Measurements from ENCODE around the gene MED23. TPM values are rescaled to one million over a fixed set of nuclear protein-coding genes. Genes with fewer than 3 reads are reported as not detected.

Gene MED23
- total RNA-seq, 1 experiment from 2014 or later, result 19.1 TPM

GRCh38 chr6:131574133-131574532 is 53.9 kb downstream of the MED23 start:
- H3K36me3 Mint-ChIP-seq (ENCODE audit: insufficient read depth, unreplicated experiment), result peaks cover 6% of the 10 kb centered on the region
- BruUV-seq (replicated peaks), result no TSS peak
- H3K9me3 ChIP-seq, result no peaks in the 10 kb centered on the region
- ChIA-PET CTCF (no interaction called here), POLR2A (no interaction called here)
- no peaks in the 10 kb centered on the region for H3K4me1 Mint-ChIP-seq (ENCODE audit: low read depth, unreplicated experiment)
- H3K27ac Mint-ChIP-seq (ENCODE audit: unreplicated experiment), result no peak overlapping the region
- no peak overlapping the region for H3K4me3 ChIP-seq (ENCODE audit: low read depth, low read length)
- H3K27me3 Mint-ChIP-seq (ENCODE audit: insufficient read depth, unreplicated experiment), result no peaks in the 10 kb centered on the region
- no peak overlapping the region for H3K4me3 Mint-ChIP-seq (ENCODE audit: unreplicated experiment)
- no peaks in the 10 kb centered on the region for H3K27me3 ChIP-seq (replicated peaks; ENCODE audit: control insufficient read depth, insufficient read depth, low read length)
- no peaks in the 10 kb centered on the region for H3K9me3 Mint-ChIP-seq (ENCODE audit: unreplicated experiment)
- H3K4me1 ChIP-seq, result no peaks in the 10 kb centered on the region
- H3K36me3 ChIP-seq (ENCODE audit: control insufficient read depth, insufficient read depth, low read length), result no peaks in the 10 kb centered on the region
- intact Hi-C loops (cut with micrococcal nuclease; ENCODE audit: unreplicated experiment), result no loop called here
- TF ChIP-seq CTCF (IDR thresholded peaks at IDR 0.05; ENCODE audit: insufficient read depth in 1 of 2, low read depth in 1 of 2, low read length in 1 of 2, severe bottlenecking in 1 of 2, unreplicated experiment in 1 of 2), result no peak
- no peak for DNase-seq

GRCh38 chr6:131572686-131573415 is 55.2 kb downstream of the MED23 start, which contains the start of gene ARG1:
TSS of gene ARG1 (plus strand) at chr6:131573226. CDS start at chr6:131573283, 57 bp downstream.
- no TSS peak for BruUV-seq (replicated peaks)
- H3K4me1 ChIP-seq, result no peaks in the 10 kb centered on the region
- H3K27me3 Mint-ChIP-seq (ENCODE audit: insufficient read depth, unreplicated experiment), result no peaks in the 10 kb centered on the region
- H3K9me3 ChIP-seq, result no peaks in the 10 kb centered on the region
- H3K27ac Mint-ChIP-seq (ENCODE audit: unreplicated experiment), result no peak within 1 kb of the TSS
- no peak within 1 kb of the TSS for H3K4me3 ChIP-seq (ENCODE audit: low read depth, low read length)
- intact Hi-C loops (cut with micrococcal nuclease; ENCODE audit: unreplicated experiment), result no loop called here
- DNase-seq, result no peak
- no peaks in the 10 kb centered on the region for H3K4me1 Mint-ChIP-seq (ENCODE audit: low read depth, unreplicated experiment)
- no peaks in the 10 kb centered on the region for H3K36me3 ChIP-seq (ENCODE audit: control insufficient read depth, insufficient read depth, low read length)
- H3K9me3 Mint-ChIP-seq (ENCODE audit: unreplicated experiment), result no peaks in the 10 kb centered on the region
- CTCF ChIA-PET, result no interaction called here
- no peaks in the 10 kb centered on the region for H3K27me3 ChIP-seq (replicated peaks; ENCODE audit: control insufficient read depth, insufficient read depth, low read length)
- H3K36me3 Mint-ChIP-seq (ENCODE audit: insufficient read depth, unreplicated experiment), result peaks cover 6% of the 10 kb centered on the region
- H3K4me3 Mint-ChIP-seq (ENCODE audit: unreplicated experiment), result no peak within 1 kb of the TSS
- POLR2A ChIA-PET, result no interaction called here
- no peak for TF ChIP-seq CTCF (IDR thresholded peaks at IDR 0.05; ENCODE audit: insufficient read depth in 1 of 2, low read depth in 1 of 2, low read length in 1 of 2, severe bottlenecking in 1 of 2, unreplicated experiment in 1 of 2)

GRCh38 chr6:131568726-131569125 is 59.3 kb downstream of the MED23 start:
- no peak for TF ChIP-seq CTCF (IDR thresholded peaks at IDR 0.05; ENCODE audit: insufficient read depth in 1 of 2, low read depth in 1 of 2, low read length in 1 of 2, severe bottlenecking in 1 of 2, unreplicated experiment in 1 of 2)
- H3K4me3 Mint-ChIP-seq (ENCODE audit: unreplicated experiment), result no peak overlapping the region
- no peaks in the 10 kb centered on the region for H3K27me3 ChIP-seq (replicated peaks; ENCODE audit: control insufficient read depth, insufficient read depth, low read length)
- H3K4me1 ChIP-seq, result no peaks in the 10 kb centered on the region
- H3K36me3 Mint-ChIP-seq (ENCODE audit: insufficient read depth, unreplicated experiment), result peaks cover 6% of the 10 kb centered on the region
- H3K4me1 Mint-ChIP-seq (ENCODE audit: low read depth, unreplicated experiment), result no peaks in the 10 kb centered on the region
- ChIA-PET POLR2A (no interaction called here), CTCF (interaction anchor here (0.7 kb wide), 1 partner anchor 59 kb away, joined by 7 read pairs; no protein-coding TSS in a partner anchor)
- intact Hi-C loops (cut with micrococcal nuclease; ENCODE audit: unreplicated experiment), result no loop called here
- no TSS peak for BruUV-seq (replicated peaks)
- no peaks in the 10 kb centered on the region for H3K36me3 ChIP-seq (ENCODE audit: control insufficient read depth, insufficient read depth, low read length)
- H3K27me3 Mint-ChIP-seq (ENCODE audit: insufficient read depth, unreplicated experiment), result peaks cover 2% of the 10 kb centered on the region
- H3K4me3 ChIP-seq (ENCODE audit: low read depth, low read length), result no peak overlapping the region
- DNase-seq, result no peak
- no peaks in the 10 kb centered on the region for H3K9me3 Mint-ChIP-seq (ENCODE audit: unreplicated experiment)
- no peak overlapping the region for H3K27ac Mint-ChIP-seq (ENCODE audit: unreplicated experiment)
- no peaks in the 10 kb centered on the region for H3K9me3 ChIP-seq
